A172 (cell line): ENCODE measurements around the gene SCN4B. TPM values are rescaled to one million over a fixed set of nuclear protein-coding genes. Genes with fewer than 3 reads are reported as not detected.

Experiments used
- DNase-seq: peaks from one replicate; pipeline ENCODE4 v3.0.0-alpha.2; 2015; ENCODE audit warnings: low spot score
- total RNA-seq: library from RNA; depleted of rRNA; stranded (reverse); fragments of >200 nt; shearing (Covaris generic); gene quantifications from 2 replicates; pipeline ENCODE4 v1.2.3, GENCODE V29; 2014

Gene SCN4B
- total RNA-seq, 1 experiment from 2014 or later = 0.84 TPM

DNA sequence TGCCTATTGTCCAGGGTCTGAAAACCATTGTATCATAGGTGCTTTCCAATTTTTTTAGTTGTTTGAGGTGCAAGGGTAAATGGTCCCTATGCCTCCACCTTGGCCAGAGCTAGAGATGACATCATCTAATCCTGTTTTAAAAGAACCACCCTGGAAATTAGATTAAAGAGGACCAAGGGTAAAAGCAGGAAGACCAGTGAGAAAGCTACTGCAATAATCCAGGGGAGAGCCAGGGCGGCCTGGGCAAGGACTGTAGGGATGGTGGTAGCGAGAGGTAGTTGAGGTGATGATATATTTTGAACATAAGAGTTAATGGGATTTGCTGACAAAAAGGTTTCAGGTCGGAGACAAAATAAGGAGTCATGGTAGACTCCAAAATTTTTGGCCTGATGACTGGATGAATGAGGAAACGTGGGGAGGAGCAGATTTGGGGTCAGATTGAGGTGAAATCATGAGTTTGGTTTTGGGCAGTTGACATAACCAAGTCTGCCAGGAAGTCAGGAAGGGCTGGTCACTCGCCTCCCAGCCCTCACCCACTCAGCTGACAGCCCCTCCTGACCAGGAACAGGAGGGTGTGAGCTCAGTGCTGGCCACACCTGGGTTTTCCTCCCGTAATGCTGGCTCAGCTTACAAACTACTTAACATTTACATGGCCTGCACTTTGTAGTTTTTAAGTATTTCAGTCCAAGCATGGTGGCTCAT, 23.0 kb downstream of the SCN4B start:
- DNase-seq = no peak

DNA sequence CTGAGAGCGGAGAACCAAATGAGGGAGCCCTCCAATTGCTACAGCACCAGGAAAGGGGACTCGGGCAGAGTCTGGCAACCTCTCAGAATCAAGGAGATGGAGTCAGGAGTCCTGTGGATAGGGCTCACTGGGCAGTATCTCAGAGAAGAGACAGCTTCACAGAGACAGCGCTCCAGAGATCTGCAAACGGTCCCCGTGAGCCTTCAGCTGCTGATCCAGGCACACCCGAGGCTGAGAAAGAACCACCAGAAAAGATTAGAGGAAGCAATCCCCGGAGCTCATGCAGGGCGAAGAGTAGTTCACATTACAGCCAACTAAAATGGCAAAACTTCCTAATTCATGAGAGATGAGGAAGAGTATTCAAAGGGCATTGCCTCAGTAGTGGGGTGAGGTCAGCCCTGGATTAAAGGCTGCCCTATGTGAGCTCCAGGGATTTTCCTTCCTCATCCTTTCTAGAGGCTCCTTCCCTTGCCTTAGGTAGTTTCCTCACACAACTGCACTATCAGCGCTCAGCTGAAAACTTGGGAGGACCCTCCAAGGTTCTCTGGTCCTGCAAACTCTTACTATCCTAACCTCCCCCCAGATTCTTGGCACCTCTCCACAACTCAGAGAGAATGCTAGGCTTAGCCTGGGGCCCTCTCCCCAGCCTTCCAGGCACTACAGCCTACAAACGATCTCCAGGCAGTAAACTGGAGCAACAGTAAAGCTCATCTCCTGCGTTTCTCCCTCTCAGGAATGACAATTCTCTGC, 23.7 kb downstream of the SCN4B start:
- no peak for DNase-seq

DNA sequence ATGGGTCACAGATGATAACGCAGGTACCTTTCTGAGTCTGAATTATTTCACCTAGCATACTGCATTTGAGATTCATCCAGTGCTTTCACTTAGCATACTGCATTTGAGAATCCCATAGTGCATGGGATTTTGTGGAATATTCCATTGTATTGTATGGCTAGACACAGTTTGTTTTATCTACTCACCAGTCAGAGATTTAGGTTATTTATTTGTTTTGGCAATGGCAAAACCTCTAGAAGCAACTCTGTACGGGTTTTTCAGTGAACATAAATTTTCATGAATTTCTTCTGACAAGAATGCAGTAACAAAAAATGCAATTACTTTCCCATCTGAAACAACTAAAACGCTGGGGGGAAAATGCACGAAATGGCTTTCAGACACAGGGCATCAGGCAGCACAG, 24.3 kb downstream of the SCN4B start:
- no peak for DNase-seq

DNA sequence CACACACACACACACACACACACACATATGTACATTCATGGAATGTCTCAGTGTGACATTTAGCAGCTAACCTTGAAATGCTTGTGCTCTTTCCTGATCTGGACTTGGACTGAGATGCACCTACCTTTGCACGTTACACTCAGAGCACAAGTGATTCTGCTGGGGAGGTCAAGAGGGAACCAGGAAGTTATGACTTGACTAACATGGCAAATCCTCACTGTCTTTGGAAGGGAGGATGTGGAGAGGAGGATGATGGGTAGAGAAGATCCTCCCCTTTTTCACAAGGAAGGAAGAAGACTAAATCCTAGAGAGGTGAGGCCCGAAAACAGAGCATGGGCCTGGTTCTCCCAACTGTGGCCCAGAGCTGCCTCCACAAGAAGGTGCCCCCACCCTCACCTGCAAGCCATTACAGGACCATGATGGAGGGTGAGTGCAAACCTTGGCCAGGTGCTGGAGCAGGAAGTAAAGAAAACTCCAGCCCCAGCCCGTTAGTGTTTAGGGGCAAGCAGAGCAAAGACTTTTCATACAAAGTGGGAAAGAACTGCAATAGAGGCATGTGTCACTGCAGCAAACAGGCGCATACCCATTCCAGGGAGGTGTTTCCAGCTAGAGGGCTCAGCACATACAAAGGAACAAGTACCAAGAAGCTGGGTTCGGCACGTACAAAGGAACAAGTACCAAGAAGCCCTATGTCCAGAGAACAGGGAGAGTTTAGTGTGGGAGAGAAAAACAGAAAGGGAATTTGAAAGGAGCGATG, 26.4 kb downstream of the SCN4B start:
- no peak for DNase-seq

DNA sequence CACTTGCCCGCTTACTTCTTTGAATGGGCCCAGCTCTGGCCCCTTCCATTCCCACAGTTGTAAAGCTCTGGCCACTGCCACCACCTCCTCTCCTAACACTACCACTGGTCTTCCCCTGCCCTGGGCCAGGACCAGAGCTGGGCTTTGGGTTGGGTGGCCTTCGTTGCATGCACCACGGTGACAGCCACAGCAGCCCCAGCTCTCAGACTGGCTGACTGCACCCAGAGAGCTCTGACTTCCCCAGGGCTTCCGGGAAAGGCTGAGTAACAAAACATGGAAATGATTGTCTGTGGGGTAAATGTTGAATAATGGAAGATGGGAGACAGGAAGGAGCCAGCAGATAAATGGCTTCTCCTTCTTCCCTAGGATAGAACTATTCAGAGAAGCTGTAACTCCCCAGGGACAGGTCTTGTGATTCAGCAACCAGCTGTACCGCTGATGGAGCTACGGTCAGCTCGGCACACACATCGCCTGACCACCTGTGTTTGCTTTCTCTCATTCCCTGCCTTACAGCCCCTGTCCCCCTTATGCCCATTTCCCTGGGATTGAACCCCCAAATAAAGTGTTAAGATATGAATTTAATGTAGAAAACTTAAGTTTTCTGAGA, 27.6 kb downstream of the SCN4B start:
- no peak for DNase-seq

DNA sequence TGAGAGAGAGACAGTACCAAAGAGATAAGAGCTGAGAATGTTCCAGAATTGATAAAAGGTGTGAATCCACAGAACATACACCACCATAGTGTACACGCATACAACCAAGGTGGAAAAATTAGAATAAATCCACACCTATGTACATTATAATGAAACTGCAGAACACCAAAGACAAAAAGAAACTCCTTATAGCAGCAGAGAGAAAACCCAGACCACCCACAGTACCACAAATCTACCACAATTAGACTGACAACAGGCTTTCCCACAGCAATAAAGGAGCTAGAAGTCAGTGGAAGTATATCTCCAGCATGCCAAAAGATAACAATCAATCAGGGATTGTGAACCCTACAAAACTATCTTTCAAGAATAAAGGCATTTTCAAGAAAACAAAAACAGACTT, 31.8 kb downstream of the SCN4B start:
- no peak for DNase-seq

DNA sequence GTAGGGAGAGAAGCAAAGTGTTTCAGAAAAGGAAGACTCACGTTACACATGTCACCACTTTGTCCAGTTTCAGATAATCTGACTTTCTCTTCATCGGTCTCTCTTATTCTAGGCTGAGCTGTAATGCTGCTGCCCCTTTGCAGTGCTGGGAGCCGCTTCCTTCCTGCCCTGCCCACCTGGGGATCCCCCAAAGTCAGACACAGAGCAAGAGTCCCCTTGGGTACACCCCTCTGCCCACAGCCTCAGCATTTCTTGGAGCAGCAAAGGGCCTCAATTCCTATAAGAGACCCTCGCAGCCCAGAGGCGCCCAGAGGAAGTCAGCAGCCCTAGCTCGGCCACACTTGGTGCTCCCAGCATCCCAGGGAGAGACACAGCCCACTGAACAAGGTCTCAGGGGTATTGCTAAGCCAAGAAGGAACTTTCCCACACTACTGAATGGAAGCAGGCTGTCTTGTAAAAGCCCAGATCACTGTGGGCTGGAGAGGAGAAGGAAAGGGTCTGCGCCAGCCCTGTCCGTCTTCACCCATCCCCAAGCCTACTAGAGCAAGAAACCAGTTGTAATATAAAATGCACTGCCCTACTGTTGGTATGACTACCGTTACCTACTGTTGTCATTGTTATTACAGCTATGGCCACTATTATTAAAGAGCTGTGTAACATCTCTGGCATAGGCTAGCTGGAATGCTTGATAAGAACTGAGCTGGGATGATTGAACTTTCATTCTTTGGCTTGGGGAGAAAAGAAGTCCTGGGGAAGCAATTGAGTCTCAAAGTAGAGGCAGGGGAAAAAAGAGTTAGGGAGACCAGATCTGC, 34.6 kb downstream of the SCN4B start:
- DNase-seq = no peak

DNA sequence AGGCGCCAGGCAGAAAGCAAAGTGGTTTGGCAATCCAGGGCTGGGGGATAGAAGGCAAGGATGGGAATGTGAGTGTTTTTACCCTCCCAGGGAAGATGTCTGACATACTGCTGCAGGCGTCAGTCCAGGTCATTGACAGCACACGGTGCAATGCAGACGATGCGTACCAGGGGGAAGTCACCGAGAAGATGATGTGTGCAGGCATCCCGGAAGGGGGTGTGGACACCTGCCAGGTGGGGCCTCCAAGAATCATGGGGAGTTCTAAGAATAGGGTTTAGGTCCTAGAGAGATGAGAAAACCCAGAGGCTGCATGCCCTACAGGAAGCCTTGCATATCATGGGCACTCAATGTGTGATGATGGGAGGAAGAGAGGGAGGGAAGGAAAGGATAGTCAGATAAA, 37.6 kb downstream of the SCN4B start:
- DNase-seq = no peak

DNA sequence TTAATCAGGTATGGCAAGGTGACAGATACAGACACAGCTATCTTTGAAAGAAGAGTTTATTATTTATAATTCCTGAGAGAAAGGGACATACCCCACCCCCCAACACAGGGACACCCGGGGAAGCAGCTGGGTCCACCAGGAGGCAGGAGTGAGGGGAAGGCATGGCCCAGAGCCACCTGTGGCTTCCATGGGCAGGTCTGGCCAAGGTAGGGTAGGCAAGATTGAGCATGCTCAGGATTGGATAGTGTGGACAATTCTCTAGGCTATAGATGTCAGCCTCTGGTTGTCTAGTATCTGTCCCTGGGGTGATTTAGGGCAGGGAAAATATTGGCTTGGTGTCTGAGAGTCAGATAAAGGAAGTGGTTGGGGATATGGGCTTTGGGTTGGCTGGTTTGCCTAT, 38.4 kb downstream of the SCN4B start:
- DNase-seq = no peak

DNA sequence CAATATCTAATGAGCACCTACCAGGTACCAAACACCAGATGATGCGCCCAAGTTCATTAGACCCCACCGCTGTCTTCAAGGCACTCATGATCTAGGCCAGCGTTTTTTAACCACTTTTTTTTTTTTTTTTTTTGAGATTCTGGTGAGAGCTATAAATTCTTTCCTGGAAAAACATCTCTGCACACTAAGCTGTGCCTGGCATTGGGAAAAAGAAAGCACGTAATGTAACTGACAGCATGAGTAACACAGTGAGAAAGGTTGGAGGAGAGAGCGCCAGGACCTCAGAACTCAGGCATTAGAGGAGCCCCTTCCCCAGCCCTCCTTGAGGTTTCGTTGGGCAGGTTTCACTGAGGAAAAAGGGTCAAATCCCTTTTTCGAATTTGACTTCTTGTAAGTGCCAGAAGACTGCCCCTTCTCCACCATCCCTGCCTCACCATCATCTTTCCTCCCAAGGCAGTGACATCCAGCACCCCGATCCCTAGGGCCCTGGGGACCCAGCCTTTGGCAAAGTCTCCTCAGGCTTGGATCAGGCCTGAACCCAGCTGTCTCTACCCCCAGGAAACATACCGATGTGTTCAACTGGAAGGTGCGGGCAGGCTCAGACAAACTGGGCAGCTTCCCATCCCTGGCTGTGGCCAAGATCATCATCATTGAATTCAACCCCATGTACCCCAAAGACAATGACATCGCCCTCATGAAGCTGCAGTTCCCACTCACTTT, 39.8 kb downstream of the SCN4B start:
- no peak for DNase-seq

DNA sequence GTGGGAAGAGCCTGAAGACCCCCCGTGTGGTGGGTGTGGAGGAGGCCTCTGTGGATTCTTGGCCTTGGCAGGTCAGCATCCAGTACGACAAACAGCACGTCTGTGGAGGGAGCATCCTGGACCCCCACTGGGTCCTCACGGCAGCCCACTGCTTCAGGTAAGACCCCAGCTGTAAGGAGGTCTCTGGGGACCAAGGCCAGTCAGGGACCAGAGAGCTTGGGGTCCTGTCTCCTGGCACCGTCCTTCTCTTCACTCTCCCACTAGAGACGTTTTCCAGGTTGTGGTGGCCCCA, 40.9 kb downstream of the SCN4B start:
- no peak for DNase-seq

DNA sequence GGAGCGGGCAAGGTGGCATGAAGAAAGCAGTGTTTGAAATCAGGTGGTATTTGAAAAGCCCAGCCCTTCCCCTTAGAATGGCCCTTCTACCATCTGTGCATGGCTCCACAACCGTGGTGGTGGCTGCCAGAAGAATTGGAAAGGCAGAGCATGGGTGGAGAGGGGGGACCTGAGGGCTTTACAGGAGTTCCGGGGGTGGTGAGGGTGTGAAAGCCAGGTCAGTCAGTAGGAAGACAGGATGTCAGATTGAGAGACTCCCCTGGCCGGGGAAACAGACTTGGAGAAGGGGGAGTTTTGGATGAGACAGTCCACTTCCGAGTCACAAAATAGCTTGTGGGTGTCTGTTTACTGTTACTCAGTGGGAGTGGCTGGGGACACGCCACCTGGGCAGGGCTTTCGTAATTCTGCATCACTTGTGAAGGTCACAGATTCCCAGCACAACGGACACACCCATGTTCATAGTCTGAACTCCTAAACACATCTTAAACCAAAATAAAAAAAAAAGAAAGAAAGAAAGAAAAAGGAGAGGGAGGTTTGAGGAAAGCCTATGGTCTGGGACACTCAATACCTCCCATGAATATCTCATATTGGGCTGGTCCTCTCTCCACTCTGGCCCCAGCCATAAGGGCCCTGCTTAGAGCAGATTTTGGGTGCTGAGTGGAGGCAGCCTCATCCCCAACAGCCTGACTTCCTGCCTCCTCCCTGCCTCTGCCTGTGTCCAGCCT, 41.4 kb downstream of the SCN4B start:
- DNase-seq = no peak

DNA sequence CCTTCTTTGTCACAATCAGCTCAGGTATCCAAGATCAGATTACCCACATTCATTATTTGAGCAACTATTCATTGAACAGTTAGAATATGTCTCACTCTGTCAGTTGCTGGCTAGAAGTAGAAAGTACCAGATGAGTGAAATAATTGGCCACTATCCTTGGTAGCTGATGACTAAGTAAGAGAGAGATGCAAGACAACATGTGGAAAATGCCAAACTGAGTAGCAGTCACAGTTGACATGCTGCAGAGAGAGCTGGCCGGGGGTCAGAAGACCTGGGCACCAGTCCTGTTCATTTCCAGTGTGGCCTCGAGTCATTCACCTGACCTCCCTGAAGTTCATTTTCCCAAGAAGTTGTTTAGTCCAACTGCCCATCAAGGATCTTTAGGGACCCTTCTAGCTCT, 43.4 kb downstream of the SCN4B start:
- peak; percentile 9 for DNase-seq

DNA sequence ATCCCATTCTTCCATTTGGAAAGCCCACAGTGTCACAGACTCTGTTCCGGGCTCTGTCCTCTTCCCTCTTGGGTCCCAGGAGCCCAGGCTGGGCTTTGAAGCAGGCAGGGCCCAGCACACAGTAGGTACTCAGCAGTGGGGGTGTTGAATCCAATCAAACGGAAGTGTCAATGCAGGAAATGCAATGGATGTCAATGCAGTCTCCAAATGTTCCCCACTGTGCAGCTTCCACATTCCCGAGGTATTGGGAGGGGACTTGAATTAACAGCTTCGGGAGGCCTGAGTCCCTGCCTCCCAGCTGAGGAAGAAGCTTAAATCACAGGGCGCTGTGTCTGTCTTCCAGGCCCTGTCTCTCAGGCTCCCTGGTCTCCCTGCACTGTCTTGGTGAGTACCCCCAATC, 44.1 kb downstream of the SCN4B start:
- no peak for DNase-seq

DNA sequence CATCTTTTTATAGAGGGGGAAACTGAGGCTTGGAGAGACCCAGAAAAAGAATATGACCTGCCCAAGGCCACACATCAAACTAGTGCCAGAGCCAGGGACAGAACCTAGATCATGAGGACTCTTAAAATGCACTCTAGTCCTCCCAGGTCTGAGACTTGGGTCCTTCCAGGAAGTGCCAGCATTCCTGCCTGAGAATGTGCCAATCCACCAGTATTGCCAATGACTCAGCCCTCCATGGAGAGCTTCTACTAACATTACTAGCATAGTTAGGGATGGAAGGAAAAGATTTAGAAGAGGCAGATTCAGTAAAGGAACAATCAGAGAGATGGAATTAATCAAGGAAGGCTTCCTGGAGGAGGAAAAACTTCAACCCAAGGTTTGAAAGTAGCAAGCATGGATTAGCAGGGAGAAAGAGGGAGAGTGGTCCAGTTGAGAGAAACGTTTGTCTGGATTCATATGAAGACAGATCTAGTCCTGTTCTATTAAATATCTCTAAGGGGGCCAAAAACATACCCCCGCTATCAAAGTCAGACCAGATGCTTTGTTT, 45.8 kb downstream of the SCN4B start:
- peak; percentile 52 for DNase-seq

DNA sequence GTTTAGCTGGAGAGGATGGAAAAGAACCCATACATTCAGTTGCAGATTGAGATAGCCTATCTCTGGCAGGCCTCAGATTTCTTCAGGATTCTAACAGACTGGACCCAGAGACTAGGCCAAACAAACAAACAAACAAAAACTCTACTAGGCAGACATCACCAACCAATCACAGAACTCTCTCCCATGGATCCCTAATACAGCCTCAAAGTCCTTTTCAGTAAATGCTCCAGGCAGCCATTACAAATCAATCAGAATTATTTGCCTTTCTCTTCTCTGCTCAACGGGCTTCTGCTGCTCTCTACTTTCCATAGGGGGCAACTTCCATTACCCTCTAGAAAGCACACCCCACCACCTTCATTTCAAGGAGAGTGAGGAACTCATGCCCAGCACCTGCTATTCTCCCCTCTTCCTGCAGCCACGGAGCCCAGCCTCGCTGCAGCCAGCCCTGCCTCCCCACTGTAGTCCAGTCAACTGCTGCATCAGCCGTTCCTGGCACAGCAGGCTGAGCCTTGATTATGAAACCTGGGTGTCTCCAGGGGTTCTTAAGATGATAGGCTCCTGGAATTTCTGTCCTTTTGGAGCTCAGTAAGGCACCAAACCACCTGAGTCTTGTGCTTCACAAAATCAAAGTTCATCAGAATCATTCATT, 46.8 kb downstream of the SCN4B start:
- no peak for DNase-seq

DNA sequence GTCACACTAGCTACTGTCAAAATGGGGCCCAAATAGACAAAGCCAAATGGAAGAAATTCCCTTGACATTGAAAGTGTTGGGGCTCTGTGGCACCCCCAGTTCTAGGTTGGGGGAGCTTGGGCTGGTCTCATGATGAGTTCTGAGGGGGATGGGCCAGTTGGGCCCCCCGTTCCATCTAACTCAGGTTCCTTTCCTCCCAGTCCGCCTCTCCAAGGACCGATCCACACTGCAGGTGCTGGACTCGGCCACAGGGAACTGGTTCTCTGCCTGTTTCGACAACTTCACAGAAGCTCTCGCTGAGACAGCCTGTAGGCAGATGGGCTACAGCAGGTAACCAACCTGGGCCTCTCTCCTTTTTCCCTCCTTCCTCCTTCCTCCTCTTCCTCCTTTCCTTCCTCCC, 48.1 kb downstream of the SCN4B start:
- DNase-seq = no peak

DNA sequence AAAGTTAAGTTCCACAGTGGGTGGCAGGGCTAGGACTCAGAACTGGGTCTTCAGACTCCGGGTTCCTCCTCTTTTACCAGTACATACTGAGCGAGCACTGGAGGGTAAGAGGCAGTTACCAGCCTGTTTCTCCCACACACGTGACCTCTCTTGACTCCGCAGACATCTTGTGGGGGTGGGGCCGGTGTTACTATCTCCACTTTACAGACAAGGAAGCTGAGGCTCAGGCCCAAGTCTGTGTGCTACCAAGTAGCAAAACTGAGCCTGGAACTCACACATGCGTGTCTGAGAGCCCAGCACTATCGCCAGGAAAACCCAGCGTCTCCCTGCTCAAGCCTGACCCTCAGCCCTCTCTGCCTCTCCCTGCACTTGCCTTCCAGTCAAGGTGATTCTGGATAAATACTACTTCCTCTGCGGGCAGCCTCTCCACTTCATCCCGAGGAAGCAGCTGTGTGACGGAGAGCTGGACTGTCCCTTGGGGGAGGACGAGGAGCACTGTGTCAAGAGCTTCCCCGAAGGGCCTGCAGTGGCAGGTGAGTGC, 49.8 kb downstream of the SCN4B start:
- DNase-seq = no peak

DNA sequence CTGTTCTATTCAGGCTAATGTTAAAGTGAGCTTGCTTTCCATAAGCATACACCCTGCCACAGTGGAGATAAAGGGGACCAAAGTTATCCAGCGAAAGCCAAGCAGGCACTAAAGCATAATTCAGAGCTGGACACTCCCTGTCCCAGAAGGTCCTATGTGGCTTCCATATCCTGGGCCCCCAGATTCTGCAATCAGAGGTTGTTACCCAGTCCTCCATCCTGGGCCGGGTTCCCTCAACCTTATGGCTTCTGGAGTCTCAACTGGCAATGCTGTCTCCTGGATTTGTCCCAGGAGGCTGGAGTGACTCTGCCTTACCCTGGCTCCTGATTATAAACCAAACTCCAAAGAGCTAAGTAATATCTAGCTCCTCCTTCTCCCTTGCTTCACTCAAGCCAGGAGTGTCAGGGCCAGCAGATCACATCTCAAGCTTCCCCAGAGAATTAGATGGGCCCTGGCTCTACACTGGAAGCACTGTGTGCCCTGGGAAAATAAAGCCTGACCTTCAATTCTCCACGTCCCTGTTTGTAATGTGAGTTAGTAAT, 51.9 kb downstream of the SCN4B start:
- no peak for DNase-seq
